Hematopoietic multipotent progenitor cell (in vitro differentiated cells): ENCODE results near the gene DOK3. TPM values are rescaled to one million over a fixed set of nuclear protein-coding genes. Genes with fewer than 3 reads are reported as not detected.

ENCODE experiments used
- DNase-seq, 3 donors: peaks; one replicate each; pipeline ENCODE4 v3.0.0-alpha.2; 2011 to 2015; ENCODE audit warnings: low read depth in 2 of 3, low spot score in 2 of 3
- total RNA-seq: library from RNA; depleted of rRNA; stranded (reverse); fragments of >200 nt; gene quantifications from one replicate; pipeline ENCODE4 v1.2.3, GENCODE V29; 2012

The DOK3 gene
- total RNA-seq, 1 donor = 57.1 TPM

DNA sequence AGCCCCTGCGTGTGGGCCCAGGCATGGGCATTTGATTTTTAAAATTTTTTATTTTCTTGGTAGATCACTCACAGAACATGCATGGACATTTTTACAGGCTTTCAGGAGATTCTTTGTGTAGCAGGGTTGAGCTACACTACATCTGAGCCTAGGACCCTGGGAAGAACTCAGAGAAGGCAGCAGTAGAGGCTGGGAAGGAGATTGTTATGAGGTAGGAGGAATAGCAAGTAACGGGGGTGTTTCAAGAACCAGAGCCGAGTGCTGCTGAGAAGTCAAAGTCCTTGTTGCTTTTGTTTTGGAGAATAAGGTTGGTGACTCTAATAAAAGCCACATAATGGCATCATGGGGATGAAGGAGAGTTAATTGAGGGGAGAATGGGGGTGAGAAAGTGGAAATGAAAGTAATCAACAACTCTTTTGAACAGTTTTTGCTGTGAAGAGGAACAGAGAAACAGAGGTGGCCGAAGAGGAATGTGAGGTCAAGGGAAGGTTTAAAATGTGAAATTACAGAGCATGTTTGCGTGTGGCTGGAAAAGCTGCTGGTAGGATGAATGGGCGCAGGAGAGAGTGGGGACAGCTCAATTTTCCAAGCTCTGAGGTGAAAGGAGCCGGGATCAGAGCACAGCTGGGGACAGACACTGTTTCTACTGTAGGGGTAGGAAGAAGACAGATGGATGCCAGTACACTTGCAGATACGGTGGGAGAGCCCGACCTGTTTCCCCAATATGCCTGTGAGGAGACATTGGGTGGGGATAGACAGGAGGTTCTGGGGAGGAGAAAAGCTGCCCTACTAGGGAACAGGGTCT, 7.5 kb downstream of the DOK3 start:
- DNase-seq = no peak

DNA sequence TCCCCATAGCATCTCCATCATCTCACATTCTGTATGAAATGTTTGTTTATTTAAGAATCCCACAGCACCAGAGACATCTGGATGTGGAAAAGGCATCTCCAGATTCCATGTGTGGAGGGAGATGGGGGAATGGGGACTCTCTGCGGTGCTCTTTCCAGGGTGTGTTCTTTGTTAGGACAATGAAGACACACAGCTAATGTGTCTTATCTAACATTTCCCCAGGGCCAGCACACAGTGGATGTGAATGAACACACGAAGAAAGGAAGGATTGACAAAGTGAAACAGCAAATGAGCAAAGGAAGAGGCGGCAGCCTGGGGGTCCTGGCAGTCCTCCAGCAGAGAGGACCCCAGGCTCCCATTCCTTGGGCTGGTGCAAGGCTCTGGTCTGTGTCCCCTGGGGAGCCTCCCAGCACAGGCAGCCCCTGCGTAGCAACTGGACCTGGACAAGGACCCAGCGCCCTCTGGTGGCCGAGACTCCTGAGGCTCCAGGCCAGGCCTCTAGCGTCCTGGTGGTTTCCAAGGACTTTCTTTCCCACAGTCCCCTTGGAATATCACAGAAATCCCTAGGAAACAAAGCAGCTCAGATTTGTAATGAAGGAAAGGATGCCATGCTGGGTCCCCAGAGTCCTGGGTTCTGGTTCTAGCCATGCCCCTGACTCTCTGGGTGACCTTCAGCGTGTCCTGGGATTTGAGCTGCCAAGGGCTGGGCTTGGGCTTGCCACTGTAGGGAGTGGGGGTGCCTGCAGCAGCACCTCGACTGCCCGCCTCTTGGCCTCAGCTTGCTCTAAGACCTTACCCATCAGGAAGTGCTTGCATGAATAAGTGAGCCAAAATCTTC, 8.7 kb downstream of the DOK3 start:
- DNase-seq = peak; percentile 76 to 81 (median 77)

DNA sequence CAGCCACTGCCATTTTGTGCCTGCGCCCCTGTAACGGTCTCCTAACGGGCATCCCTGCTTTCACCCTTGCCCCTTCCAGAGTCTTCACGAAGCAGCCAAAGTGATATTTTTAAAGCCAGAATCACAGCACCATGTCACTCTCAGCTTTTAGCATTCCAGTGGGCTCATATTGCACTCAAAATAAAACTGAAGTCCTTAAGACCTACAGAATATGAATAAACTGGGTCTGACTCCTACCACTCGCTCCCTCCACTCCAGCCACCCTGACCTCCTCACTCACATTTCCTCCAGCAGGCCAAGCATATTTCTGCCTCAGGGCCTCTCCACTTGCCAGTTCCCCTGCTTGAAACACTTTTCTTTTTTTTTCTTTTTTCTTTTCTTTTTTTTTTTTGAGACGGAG, 9.8 kb downstream of the DOK3 start:
- DNase-seq = no peak

DNA sequence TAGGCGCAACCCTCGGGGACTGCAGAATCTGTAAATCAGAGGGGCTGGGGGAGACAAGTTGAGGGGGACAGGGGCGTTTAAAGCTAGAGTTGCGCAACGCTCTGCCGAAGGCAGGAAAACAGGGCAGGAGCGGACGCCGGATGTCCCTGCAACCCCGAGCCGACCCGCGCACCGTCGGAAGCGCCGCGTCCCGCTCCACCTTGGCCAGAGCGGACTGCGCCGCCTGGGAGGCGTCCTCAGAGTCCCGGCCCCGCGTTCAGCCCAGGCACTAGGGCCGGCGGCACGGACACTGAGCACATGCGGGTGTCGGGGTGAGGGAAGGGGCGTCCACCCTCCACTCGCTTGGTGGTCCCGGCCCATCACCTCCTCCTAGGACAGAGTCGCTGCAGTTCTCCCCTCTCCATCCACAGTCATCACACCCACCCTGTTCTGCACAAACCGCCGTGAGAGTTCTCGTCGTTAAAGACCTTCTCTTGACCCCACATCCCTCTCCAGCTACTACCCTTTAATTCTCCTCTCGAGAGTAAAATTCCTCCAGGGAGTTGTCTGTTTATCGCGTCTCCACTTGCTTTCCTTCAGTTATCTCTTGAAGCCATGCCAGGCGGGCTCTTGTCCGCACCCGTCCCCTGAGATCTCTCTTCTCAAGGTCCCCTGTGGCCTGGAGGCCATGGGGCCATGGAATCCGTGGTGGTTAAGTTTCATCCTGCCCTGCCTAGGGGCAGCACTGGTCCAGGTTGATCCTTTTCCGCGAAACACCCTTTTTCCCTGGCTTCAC, 11.4 kb downstream of the DOK3 start:
- DNase-seq = no peak

DNA sequence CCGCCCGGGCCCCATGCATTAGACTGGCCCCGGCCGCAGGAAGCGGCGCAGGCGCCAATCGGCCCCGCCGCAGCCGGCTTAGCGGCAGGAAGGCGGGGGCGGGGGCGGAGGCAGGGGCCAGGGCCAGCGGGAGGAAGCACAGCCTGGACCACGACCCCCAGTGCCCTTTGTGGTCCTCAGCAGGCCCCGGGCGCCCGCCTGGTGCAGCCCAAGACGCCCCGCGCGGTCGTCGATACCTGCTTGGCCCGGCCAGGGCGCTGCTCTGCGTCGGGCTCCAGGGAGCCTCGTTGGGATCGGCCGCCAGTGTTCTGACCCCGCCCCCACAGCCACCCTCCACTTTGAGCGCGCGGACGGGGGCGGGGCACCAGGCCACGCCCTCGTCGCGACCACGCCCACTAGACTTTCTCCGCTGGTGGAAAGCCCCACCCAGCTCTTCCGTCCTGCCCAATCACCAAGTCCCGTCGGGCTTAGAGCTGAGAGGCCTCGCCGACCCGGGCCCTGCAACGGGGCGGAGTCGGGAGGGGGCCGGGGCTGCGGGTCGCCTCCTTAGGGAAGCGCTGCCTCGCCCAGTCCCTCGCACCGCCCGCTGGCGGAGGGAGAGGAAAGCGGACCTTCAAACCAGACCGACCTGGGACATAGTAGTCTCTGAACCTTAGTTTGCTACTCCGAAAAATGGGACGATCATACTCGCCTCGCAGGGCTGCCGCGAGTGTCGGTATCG, 12.2 kb downstream of the DOK3 start, which contains the start of gene PDLIM7:
TSS of gene PDLIM7 (minus strand) at position 313 of the 721 bp plus-strand sequence. CDS start 1,092 bp downstream, outside the sequence.
- DNase-seq = peak; percentile 93 to 96 (median 95)

DNA sequence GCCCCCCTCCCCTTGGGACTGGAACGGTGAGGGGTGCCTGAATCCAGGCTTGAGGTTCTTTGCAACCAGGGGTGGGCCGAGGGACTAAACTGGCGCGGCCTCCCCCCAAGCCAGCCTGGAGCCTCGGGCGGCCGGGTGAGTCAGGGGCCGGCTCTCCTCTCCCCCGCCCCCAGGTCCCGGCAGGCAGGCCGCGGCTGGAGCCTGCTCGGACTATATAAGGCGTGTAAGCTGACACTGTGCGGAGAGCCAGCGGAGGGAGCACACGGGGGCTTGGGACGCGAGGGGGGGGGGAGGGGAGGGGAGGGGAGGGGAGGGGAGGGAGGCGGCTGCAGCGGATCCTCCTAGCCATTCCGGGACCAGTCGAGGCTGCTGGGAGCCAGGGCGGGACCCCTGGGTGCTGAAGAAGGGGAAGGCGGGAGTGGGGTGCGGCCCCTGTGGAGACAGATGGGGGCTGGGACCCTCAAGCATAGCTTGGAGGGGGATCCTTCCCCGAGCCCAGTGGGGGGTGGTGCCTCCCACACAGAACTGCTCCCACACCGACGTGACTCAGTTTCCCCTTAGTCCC, 12.8 kb downstream of the DOK3 start:
- DNase-seq = no peak

DNA sequence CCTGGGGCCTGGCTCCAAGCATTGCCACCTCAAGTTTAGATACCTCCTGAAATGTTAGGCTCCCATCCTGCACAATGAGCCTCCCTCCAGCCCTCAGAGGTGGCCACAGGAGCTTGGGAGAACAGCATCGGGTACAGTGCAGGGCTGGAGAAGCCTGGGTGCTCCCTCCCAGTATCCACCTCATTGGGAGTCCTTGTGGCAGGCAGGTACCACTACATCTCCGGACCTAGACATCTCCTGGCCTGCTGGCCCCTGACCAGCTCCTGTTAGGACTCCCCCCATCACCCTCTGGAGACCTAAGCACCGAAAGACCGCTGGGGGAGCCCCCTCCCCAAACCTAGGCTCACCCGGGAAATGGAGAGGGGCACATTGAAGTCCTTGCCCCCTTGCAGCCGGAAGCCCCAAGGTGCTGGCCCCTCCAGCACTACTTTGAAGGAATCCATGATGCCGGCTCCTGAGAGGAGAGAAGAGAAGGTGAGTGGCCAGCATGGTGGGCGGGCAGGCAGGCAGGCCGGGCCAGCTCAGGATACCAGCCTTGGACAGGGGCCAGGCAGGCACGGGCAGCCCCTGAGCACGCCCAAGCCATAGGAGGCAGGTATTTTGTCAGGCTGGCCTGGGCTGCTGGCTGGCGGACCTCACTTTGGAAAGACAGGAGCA, 13.4 kb downstream of the DOK3 start:
- DNase-seq = no peak

DNA sequence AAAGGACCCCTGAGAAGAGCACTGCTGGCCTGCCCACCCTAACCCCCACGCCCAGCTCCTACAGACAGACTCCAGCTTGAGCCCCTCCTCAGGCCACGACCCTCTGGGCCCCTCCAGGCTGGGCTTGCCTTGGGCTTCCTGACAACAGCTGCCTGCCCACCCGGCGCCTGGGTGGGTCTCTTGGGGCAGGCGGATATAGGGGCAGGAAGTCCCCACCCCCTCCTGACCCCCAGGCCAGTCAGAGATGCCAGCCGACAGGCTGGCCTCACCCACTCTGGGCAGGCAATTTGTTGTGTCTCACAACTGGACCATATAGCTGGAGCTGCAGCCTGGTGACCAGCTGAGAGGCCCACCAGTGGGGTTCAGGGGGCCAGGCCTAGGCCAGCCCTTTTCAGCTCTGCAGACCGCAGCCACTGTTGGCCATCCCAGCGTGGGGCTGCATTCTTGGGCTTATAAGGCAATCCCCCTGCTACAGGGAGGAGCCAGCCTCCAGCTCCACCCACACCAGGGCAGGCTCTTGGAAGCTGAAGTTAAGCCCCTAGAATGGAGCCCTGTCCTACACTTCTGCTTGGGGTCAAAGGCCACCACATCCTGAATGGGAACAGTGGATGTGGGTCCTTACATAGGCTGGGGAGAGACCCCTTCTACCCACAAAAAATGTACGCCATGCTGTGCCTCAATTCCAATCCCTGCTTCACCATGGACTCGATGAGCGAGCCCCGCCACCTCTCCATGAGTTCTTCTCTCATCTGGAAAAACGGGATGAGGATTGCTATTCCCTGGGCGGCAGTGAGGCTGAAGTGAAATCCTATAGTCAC, 14.2 kb downstream of the DOK3 start:
- no peak for DNase-seq

DNA sequence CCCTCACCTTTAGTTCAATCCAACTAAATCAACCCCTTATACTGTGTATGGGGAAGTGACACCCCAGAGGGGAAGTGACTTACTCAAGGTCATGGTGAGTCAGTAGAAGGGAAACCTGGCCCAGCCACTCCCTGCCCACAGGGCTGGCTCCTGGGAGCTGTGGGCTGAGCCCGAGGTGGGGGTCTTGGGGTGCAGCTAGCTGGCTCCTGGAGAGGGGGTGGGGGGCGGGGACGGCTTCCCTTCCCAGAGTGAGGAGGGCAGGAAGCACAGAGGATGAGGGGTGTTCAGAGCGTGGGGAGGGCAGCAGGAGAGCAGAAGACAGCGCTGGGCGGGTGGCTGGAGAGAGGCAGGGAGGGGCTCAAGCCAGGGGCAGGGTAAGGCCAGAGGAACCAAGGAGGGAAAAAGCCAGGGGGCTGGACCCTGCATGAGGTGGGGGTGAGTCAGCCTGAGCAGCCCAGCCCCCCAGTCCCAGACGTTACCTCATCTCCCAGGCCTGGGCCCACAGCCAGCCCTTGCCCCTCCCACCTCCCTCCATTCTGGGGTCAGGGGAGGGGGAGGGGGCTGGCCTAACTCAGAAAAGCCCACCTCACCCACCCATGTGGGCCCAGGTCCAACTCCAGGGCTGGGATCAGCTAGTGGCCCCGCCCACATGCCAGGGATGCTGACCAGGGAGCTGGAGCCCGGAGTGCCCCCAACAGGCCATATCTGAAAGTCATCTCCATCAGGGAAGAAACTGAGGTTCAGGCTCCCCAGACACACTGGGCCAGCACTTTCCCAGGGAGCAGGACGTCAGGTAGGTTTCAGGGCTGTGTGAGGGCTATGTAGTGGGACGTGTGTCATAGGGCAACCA, 15.1 kb downstream of the DOK3 start:
- peak in 2 of 3 donors; percentile 55 to 77 for DNase-seq

DNA sequence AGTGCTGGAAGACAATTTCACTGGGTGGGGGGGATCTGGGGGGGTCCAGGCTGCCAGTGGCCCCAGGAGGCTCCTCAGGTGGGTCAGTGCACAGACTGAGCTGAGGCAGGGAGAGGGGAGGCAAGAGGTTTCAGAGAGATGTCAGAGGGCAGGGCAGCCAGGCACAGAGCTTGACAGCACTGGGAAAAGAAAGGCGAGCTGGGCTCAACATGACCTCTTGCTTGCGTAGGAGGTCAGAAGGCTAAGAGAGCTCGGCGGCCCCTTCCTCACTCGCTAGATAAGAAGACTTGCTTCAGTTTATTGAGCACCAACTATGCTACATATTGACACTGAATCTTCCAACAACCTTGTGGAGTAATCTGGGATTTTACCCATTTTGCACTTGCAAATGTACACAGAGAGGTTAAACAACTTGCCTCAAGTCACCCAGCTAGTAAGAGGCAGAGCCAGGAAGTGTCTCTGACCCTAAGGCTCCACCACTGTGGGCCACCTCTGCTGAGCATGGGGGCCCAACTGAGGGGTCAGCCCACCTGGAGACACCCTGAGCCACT, 15.8 kb downstream of the DOK3 start:
- no peak for DNase-seq

DNA sequence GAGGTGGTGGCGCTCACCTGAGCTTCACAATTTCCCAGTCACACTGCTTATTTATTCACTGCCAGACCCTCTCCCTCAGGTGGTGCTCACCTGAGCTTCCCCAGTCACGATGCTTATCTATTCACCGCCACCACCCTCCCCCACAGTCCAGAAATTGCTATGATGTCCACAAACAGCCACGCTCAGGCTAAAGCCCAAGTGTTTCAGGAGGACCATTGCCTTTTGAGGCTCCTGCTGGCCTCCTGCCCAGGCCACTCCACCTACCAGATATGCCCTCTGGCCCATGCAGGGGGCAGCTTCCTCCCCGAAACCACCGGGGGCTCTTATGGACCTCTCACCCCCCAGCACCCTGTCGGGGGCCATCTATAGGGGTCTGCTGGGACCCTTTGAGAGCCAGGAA, 16.8 kb downstream of the DOK3 start:
- DNase-seq = no peak

DNA sequence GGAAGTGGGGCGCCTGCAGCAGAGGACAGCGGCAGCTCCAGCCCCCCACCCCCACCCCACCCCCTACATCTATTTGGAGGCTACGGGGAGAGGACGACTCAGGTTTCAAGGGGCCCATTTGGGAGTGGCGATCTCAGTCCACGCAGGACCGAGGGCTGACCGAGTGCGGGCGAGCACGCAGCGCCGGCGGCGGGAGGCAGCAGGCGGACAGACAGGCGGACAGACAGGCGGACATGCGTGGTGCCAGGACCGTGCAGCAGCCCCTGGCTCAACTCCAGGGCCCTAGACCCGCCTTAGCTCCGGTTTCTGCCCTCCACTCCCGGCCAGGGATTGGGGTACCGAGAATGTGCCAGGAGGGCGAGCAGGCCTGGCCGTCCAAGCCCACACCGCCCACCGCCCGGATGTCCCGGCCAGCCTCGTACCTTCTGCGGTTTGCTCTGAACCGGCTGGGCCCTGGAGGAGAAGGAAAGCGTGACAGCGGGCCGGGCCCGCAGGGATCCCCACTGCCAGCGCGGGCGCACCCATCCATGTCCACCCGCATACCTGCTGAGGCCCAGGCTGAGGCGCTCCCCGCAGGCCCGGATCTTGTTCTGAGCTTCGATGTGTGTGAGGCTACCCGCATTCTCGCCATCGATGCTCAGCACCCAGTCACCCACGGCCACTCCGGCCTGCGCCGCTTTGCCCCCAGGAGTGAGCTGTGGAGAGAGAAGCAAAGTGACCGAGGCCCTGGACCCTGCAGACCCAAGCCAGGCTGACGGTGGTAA, 17.5 kb downstream of the DOK3 start:
- DNase-seq = no peak

DNA sequence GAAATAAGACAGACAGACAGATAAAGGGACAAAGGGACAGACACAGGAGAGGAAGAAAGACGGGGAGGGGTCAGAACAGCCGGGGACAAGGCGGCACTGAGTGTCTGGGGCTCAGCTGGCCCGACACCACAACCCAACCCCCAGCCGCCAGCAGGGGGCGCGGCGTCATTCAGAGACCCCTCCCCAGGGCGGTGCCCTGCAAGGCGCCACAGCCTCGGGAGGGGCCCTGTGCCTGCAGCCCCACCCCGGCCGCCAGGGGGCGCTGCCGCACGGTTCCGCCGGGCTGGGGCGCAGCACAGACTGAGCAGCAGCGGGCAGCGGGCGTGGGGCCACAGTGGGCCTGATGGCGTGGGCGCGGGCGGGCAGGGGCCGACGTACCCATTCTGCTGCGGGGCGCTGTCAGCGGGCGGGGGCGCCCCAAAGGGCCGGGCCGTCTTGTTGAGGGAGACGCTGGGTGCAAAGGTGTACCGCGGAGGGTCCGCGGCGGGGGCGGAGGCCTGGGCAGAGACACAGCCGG, 18.1 kb downstream of the DOK3 start:
- DNase-seq = no peak

DNA sequence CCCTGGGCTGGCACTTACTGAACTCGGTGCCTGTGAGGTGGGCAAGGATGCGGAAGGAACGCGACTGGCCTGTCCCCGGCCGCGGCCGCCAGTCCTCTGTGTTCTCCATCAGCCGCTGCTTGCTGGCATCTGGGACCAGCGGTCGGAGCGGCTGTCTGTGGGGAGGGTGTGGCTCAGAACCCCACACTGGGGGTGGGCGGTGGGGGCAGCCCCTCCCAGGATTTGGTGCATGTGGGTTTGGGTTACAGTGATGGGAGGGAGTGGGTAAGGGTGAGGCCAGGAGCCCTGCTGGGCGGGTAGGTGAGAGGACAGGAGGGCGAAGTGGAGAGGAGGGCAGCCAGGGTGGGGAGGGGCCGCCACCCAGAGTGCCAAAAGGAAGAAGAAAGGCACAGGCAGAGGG, 18.6 kb downstream of the DOK3 start:
- no peak for DNase-seq

DNA sequence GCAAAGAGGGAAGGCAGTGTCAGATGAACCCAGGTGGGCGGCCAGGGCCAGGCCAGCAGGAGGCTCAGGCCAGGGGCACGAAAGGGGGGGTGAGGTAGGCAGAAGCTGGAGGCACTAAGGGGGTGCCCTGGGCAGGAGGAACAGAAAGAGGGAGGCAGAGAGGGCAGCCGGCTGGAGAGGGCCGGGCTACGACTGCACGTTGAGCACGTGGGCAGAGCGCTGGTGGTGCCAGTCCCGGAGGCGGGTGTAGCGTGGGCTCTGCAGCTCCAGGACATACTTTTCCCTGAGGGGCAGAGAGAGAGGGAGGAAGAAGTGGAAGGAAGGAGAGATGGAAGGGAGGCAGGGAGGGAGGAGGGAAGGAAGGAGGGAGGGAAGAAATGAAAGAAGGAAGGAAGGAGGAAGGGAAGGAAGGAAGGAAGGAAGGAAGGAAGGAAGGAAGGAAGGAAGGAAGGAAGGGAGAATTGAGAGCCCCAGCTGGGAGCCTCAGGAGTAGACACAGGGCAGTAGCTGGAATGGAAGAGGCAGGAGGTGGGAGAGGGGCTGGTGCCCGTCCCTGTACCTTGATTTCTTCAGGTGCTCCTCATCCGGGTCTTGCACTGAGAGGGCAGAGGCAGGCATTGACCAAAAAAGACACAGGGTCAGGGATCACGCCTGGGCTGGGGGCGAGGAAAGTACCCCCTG, 19.2 kb downstream of the DOK3 start:
- no peak for DNase-seq
